Stimulated activated CD4-positive, alpha-beta T cell treated with anti-CD3 and anti-CD28 coated beads, TNF-alpha, amount 100 ng/mL, for 4 hours (primary cell): ENCODE measurements around the gene TRIO.

Experiments
- DNase-seq, 3 experiments: peaks; one replicate each; pipeline ENCODE4 v3.0.0-alpha.2; 2020; ENCODE audit warnings: low read depth in 3 of 3

The TRIO gene

GRCh38 chr5:14506661-14507060 is 363.5 kb downstream of the TRIO start:
- no peak for DNase-seq

DNA sequence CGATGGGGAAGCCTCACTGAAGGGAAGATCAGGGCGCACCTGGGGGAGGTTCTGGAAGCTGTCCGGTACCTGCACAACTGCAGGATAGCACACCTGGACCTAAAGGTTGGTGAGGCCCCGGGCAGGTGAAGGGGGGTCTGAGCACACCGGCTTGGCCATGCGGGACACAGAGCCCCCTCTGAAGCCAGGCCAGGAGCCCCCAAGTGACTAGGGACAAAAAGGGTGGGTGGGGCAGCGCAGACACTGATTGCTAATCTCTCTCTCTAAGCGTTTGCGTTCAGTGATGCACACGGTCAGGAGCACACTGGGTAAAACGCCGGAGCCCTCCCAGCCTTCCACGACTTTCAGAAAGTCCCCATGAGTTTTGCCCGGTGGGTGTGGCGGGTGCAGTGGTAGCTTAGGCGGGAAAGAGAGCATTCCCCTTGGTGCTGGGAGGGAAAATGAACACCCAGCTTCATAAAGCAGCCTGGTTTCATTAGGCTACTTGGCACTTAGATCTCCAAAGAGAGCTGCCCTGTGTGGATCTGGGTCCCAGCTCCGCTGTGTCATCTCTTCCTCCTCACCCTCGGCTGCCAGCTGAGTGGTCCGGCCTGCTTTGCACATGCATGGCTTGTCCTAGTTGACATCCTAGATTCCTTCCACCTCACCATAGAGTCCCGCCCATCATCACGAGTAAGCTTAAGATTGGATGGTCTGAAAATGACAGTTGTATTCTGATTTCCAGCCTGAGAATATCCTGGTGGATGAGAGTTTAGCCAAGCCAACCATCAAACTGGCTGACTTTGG is 364.2 kb downstream of the TRIO start:
- no peak for DNase-seq

DNA sequence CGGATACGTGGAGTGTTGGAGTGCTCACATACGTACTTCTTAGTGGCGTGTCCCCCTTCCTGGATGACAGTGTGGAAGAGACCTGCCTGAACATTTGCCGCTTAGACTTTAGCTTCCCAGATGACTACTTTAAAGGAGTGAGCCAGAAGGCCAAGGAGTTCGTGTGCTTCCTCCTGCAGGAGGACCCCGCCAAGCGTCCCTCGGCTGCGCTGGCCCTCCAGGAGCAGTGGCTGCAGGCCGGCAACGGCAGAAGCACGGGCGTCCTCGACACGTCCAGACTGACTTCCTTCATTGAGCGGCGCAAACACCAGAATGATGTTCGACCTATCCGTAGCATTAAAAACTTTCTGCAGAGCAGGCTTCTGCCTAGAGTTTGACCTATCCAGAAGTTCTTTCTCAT is 364.9 kb downstream of the TRIO start:
- no peak for DNase-seq

- no peak for DNase-seq
Measured at GRCh38 chr5:14509556-14509955, 366.4 kb downstream of the TRIO start.

GRCh38 chr5:14510156-14510734 is 367.1 kb downstream of the TRIO start:
- no peak for DNase-seq

- no peak for DNase-seq
Measured at GRCh38 chr5:14510880-14511279, 367.7 kb downstream of the TRIO start.

- no peak for DNase-seq
Measured at GRCh38 chr5:14512574-14512973, 369.4 kb downstream of the TRIO start.

DNA sequence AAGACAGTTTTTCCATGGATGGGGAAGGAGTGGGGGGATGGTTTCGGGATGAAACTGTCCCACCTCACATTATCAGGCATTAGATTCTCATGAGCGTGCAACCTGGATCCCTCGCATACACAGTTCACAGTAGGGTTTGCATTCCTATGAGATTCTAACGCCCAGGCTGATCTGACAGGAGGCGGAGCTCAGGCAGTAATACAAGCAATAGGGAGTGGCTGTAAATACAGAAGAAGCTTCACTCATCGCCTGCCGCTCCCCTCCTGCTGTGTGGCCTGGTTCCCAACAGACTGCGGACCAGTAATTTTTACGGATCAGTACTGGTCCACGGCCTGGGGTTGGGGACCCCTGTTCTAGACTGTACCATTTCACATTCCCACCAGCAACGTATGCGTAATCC is 370.1 kb downstream of the TRIO start:
- no peak for DNase-seq

GRCh38 chr5:14516901-14517300 is 373.8 kb downstream of the TRIO start:
- DNase-seq: no peak

DNA sequence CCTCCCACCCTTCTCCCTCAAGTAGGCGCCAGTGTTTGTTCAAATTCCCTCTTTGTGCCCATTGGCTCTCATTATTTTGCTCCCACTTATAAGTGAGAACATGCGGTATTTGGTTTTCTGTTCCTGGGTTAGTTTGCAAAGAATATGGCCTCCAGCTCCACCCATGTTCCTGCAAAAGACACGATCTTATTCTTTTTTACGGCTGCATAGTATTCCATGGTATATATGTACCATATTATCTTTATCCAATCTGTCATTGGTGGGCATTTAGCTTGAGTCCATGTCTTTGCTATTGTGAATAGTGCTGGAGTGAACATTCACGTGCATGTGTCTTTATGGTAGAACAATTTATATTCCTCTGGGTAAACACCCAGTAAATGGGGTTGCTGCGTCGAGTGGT is 375.5 kb downstream of the TRIO start:
- no peak for DNase-seq

DNA sequence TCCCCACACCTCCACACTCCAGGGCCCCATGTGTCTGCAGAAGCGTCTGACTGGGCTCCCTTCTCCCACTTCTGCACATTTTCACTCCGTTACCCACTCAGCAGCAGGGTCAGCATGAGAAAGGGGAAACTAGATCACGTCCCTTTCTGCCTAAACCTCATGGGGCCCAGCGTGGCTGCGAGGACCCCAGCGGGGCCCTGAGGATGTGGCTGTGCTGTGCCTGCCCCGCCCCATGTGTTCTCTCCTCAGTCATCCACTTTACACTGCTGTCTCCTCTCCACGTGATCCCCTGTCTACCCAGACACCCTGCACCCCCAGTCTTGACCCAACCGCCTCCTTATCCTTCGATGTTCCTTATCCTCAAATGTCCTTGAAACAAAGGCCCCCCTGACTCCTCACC is 378.6 kb downstream of the TRIO start:
- DNase-seq: no peak

DNA sequence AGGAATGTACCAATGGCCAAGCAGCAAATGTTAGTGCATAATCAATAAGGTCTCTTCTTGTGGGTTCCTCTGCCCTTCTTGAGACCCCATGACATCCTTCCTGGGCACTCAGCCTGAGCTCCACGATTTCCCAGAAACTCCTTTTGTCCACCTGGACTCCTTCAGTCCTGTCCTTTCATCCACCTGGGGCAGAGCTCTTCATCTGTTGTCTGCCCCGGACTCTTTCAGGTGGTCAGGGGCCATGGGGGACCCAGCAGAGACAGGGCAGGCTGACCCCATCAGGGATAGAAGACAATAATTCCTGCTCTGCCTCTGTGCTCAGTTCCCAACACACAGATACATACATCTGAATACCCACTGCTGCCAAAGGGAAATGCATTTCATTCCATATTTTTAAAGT is 379.6 kb downstream of the TRIO start:
- DNase-seq: no peak

DNA sequence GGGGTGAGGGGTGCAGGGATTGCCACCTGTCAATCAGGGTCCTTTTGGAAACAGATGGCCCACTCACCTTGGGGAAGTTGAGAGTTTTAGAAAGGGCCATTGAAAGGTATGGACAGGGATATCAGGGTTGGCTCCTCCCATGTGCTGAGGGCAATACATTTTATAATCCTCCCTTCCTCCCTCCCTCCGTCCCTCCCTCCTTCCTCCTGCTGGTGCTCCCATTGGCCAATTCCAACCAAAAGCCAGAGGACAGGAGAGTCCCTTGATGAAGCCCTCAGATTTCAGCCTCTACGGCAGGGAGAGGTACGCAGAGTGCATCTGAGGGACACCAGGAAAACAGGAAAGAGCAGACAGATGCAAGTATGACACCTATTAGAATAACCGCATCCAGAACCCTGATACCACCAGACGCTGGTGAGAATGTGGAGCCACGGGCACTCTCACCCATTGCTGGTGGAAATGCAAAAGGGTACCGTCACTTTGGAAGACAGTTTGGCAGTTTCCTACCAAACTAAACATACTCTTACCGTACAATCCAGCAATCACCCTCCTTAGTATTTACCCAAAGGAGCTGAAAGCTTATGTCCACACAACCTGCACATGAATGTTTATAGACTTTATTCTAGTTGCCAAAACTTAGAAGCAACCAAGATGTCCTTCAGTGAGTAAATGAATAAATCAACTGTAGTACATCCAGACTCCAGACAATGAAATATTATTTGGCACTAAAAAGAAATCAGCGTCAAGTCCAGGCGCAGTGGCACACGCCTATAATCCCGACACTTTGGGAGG is 380.3 kb downstream of the TRIO start:
- no peak for DNase-seq

GRCh38 chr5:14525397-14525796 is 382.3 kb downstream of the TRIO start:
- DNase-seq: no peak

DNA sequence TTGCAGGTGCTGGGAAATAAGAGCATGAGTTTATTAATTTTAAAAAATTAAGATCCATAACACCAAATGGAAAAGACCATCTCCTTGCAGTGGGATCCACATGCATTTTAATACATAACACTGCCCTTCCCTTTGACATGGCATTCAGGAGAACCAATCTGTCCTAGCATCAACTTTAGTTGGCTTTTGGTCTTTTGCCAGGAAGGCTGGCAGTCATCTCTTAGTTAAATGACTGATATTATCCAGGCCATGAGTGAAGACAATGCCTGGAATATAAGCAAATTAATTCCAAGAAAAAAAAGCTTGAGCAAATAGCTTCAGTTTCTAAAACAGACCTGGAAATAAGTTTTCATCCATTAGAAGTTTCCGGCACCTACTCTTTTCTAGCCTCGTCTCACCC is 383.4 kb downstream of the TRIO start:
- no peak for DNase-seq

- no peak for DNase-seq
Measured at GRCh38 chr5:14528115-14528514, 385.0 kb downstream of the TRIO start.

GRCh38 chr5:14528926-14529325 is 385.8 kb downstream of the TRIO start:
- DNase-seq: no peak

GRCh38 chr5:14531668-14532067 is 388.5 kb downstream of the TRIO start:
- DNase-seq: no peak

DNA sequence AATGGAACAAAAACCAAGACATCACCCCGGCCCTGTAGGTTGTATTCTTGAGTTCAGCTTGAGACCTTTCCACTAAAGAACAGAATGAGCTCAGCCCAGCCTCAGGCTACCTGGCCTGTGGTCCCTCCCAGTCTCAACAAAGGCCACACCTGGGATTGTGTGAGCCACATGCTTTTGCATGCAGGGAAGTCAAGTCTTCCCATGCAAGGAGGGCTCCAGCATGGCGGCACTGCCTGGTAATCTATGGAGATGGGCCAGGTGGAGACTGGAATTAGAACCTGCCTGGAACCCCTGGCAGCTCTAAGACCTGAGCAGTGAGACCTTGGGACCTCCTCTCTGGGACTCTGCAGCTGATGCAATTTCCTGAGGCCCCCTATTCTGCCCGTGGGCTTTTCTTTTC is 389.0 kb downstream of the TRIO start:
- no peak for DNase-seq

DNA sequence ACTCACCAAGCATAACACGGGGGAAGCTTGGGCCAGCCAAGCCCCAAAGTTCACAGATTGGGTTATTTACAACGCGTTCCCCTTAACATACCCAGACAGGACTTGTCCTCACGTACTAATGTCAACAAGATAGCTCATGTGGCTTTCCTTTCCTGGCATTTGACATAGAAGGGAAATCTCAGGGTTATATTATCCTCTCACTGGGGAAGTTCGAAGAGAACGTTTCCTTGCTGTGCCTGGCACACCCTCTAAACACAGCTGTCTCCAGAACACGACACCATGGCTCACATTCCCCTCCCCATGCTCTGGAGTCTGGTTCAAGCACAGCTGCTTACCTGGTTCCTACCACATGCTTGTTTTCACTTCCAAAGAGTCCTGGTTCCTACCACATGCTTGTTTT is 391.6 kb downstream of the TRIO start:
- DNase-seq: no peak

- DNase-seq: no peak
Measured at GRCh38 chr5:14545308-14545707, 402.2 kb downstream of the TRIO start.

DNA sequence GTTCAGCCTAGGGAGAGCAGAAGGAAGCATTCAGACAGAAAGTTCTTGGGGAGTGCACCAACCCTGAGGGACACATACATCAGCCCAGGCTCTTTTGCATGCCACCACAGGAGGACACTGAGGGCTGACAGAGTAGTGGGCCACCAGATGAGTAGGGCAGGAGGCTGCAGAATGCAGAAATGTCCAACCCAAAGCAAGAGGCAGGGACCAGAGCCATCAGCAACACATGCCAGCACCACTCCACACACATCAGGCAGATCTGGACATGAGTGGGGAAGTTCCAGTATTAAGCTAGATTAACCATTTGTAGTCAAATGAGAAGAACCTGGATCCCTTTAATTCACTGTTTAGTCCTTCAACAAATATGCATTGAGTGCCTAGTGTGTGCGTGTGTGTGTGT is 402.7 kb downstream of the TRIO start:
- no peak for DNase-seq

- no peak for DNase-seq
Measured at GRCh38 chr5:14547666-14548065, 404.5 kb downstream of the TRIO start.
